ENCODE measurements around the gene PACS1.

Gene PACS1

DNA sequence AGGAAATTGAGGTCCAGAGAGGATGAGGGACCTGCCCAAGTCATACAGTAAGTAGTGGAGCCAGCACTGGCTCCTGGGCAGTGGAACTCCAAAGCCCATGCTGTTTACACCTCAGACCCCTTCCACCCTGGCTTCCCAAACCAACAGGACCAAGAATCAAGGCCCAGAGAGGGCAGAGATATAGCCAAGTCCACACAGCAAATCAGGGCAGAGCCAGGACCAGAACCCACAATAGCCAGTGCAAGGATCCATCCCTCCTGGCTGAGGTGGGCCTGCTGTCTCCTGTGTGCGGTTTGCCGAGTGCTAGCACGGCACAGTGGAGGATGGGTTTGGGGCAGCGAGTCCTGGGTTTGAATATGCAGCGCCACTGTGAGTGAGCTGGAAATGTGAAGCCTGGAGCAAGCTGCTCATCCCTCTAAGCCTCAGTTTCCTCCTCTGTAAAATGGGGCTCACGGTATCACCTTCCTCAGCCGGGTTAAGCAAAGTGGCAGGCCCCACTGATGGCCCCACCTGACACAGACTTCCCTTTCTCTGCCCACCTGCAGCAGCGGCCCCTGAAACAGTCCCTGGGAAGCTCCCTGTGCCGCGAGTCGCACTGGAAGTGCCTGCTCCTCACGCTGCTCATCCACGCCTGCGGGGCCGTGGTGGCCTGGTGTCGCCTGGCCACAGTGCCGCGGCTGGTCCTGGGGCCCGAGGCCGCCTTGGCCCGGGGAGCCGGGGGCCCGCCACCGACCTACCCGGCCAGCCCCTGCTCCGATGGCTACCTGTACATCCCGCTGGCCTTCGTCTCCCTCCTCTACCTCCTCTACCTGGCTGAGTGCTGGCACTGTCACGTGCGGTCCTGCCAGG lies 223.9 kb downstream of the PACS1 start:
- no peak for DNase-seq

All from activated T-cell treated with anti-CD3 and anti-CD28 coated beads for 4 hours (primary cell).